ENCODE data around the gene SNRNP40. TPM values are rescaled to one million over a fixed set of nuclear protein-coding genes. Genes with fewer than 3 reads are reported as not detected.

Gene SNRNP40
- polyA plus RNA-seq, 1 experiment, result 53.1 TPM

DNA sequence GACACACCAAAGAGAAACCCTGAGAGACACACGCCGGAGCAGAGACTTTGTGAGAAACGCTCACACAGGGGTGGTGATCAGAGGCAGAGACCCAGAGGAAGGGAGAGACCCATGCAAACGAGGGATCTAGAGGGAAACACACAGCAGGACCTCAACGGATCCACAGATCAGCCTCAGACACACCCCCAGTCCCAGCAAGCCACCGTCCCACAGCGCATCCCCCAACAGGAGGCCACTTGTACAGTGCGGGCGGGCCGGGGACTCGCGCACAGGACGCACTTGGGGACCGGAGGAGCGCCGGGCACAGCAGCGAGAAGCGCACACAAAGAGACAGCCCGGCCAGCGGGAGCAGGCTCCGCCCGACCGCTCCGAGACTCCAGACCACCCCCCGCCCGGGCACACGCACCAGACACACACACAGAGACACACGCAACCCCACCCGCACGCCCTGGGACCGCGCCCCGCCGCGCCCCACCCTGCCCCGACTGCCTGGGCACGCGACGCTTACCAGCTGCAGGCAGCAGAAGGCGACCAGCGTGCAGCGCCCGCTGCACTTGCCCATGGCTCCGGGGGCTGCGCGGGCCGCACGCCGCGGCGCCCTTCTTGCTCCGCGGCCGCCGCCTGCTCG is 57.5 kb downstream of the SNRNP40 start:
- TF ChIP-seq, protein P1, sequence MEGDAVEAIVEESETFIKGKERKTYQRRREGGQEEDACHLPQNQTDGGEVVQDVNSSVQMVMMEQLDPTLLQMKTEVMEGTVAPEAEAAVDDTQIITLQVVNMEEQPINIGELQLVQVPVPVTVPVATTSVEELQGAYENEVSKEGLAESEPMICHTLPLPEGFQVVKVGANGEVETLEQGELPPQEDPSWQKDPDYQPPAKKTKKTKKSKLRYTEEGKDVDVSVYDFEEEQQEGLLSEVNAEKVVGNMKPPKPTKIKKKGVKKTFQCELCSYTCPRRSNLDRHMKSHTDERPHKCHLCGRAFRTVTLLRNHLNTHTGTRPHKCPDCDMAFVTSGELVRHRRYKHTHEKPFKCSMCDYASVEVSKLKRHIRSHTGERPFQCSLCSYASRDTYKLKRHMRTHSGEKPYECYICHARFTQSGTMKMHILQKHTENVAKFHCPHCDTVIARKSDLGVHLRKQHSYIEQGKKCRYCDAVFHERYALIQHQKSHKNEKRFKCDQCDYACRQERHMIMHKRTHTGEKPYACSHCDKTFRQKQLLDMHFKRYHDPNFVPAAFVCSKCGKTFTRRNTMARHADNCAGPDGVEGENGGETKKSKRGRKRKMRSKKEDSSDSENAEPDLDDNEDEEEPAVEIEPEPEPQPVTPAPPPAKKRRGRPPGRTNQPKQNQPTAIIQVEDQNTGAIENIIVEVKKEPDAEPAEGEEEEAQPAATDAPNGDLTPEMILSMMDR (IDR thresholded peaks at IDR 0.05; ENCODE audit: low read depth, low read length), result no peak
- ChIA-PET CTCF (interaction anchor here (1.5 kb wide), 1 partner anchor 54 kb away, joined by 6 read pairs; no protein-coding TSS in a partner anchor), POLR2A (interaction anchor here (0.6 kb wide), 1 partner anchor 119 kb away, joined by 3 read pairs; no protein-coding TSS in a partner anchor)
- H3K27ac ChIP-seq (ENCODE audit: low read depth, low read length), result no peak overlapping the region
- DNase-seq (ENCODE audit: low read depth, low spot score), result no peak
- peaks cover 46% of the 10 kb centered on the region for H3K27me3 ChIP-seq (ENCODE audit: control insufficient read depth, insufficient read depth, low read length)
- H3K4me3 ChIP-seq (ENCODE audit: low read depth, low read length), result peak overlapping the region; percentile 41
- no peaks in the 10 kb centered on the region for H3K9me3 ChIP-seq (ENCODE audit: control insufficient read depth, insufficient read depth, low read length)

DNA sequence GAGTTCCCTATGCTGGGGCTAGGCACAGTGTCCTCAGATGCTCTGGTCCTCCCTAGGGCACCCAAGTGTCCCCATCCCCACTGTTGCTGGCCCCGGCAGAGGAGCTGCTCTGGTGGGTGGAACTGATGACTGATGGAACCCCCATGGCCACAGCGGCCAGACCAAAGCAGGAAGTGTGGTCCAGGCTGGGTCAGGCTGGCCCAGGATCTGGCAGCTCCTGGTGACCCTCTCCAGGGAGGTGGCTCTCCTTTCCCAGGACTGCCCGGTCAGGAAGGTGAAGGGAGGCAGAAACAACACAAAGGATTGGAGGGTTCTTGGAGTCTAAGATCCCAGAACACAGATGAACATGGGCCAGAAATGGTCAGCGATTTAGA is 58.0 kb downstream of the SNRNP40 start:
- CTCF ChIA-PET, result interaction anchor here (1.5 kb wide), 1 partner anchor 54 kb away, joined by 6 read pairs; no protein-coding TSS in a partner anchor
- H3K27me3 ChIP-seq (ENCODE audit: control insufficient read depth, insufficient read depth, low read length), result peaks cover 49% of the 10 kb centered on the region
- no peaks in the 10 kb centered on the region for H3K9me3 ChIP-seq (ENCODE audit: control insufficient read depth, insufficient read depth, low read length)

DNA sequence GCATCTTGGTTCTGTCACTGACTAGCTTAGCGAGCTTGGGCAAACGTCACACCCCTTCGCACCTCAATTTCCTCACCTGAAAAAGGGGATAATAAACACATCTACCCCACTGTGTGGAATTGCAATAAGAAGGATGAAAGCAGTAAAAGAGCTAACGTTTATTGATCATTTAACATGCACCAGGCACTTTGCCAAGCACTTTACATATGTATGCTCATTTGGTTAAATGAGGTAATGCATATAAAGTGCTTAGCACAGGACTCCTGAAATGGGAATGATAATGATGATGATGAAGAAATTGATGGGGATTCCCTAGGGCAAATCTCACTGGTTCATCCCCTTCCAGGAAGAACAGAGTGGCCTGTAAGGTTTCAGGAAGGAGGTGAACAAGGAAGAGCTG is 61.7 kb downstream of the SNRNP40 start:
- POLR2A ChIA-PET, result no interaction called here
- no peak overlapping the region for H3K4me3 ChIP-seq (ENCODE audit: low read depth, low read length)
- DNase-seq (ENCODE audit: low read depth, low spot score), result no peak
- CTCF ChIA-PET, result interaction anchor here (2.7 kb wide), 1 partner anchor 51 kb away, joined by 9 read pairs; no protein-coding TSS in a partner anchor
- H3K9me3 ChIP-seq (ENCODE audit: control insufficient read depth, insufficient read depth, low read length), result no peaks in the 10 kb centered on the region
- TF ChIP-seq, protein P1 (IDR thresholded peaks at IDR 0.05; ENCODE audit: low read depth, low read length), result no peak
- H3K27ac ChIP-seq (ENCODE audit: low read depth, low read length), result no peak overlapping the region
- H3K27me3 ChIP-seq (ENCODE audit: control insufficient read depth, insufficient read depth, low read length), result peaks cover 45% of the 10 kb centered on the region

More for the DNA sequence above, 58.0 kb downstream of the SNRNP40 start:
- no peak overlapping the region for H3K4me3 ChIP-seq (ENCODE audit: low read depth, low read length)
- TF ChIP-seq, protein P1 (IDR thresholded peaks at IDR 0.05; ENCODE audit: low read depth, low read length), result no peak
- H3K27ac ChIP-seq (ENCODE audit: low read depth, low read length), result no peak overlapping the region
- no peak for DNase-seq (ENCODE audit: low read depth, low spot score)
- POLR2A ChIA-PET, result no interaction called here

DNA sequence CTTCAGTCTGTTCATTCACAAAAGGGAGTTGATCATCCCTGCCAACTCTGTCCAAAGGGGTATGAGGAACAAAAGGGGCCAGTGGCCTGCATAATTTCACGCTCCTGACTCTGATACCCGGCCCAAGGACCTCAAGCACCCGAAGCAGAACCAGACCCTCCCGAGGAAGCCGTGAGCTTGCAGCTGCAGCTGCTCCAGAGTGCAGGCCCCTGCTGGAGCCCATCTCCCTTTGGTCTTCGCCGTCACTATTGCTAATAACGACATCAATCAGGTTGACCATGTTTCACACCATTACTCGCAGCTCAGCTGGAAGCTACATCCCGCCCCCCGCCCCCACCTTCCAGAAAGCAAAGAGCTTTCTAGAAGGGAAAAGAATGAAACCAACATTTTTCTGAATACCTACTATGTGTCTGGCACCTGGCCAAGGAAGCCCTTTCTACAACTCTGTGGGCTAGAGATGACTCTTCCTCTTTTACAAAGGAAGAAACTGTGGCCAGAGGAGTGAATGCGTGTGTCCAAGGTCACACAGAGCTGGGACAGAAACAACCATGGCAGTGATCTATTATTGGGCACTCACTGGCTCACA is 62.4 kb downstream of the SNRNP40 start:
- ChIA-PET POLR2A (no interaction called here), CTCF (interaction anchor here (2.7 kb wide), 1 partner anchor 51 kb away, joined by 9 read pairs; no protein-coding TSS in a partner anchor)
- no peaks in the 10 kb centered on the region for H3K9me3 ChIP-seq (ENCODE audit: control insufficient read depth, insufficient read depth, low read length)
- TF ChIP-seq, protein P1 (IDR thresholded peaks at IDR 0.05; ENCODE audit: low read depth, low read length), result no peak
- no peak overlapping the region for H3K4me3 ChIP-seq (ENCODE audit: low read depth, low read length)
- DNase-seq (ENCODE audit: low read depth, low spot score), result no peak
- H3K27ac ChIP-seq (ENCODE audit: low read depth, low read length), result no peak overlapping the region
- peaks cover 46% of the 10 kb centered on the region for H3K27me3 ChIP-seq (ENCODE audit: control insufficient read depth, insufficient read depth, low read length)

DNA sequence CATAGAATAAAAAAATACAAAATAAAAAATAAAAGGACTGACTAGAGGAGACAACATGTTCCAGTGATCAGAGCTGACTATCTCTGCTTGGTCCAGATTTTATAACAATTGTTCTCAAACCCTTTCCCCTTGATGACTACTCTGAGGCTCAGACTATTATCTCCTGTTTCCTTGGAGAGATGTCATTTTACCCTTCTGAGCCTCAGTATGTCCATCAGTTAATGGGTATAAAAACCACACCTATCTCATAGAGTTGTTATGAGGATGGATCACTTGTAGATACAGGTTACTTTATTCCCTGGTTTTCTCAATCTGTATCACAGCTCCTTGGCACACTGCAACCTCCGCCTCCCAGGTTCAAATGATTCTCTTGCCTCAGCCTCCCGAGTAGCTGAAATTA is 63.9 kb downstream of the SNRNP40 start:
- Histone ChIP-seq H3K27me3 (ENCODE audit: control insufficient read depth, insufficient read depth, low read length) (peaks cover 36% of the 10 kb centered on the region), H3K27ac (ENCODE audit: low read depth, low read length) (no peak overlapping the region), H3K9me3 (ENCODE audit: control insufficient read depth, insufficient read depth, low read length) (no peaks in the 10 kb centered on the region), H3K4me3 (ENCODE audit: low read depth, low read length) (no peak overlapping the region)
- DNase-seq (ENCODE audit: low read depth, low spot score), result no peak
- TF ChIP-seq, protein P1 (IDR thresholded peaks at IDR 0.05; ENCODE audit: low read depth, low read length), result no peak
- POLR2A ChIA-PET, result no interaction called here
- CTCF ChIA-PET, result interaction anchor here (1.5 kb wide), 1 partner anchor 51 kb away, joined by 4 read pairs; no protein-coding TSS in a partner anchor

All from AG04450 (cell line).